Middle frontal gyrus (tissue), 1 donor: ENCODE data around the gene RAPGEF2.
"Not testable (repeated sequence)": the region's sequence is repeated elsewhere in the genome, so short reads cannot be mapped to it uniquely, and the experiment has no call there.

Source experiments
- DNase-seq: peaks from one replicate; pipeline ENCODE4 v3.0.0-alpha.2; 2015; ENCODE audit warnings: low spot score; ENCODE audit errors: extremely low spot score

The RAPGEF2 gene

DNA sequence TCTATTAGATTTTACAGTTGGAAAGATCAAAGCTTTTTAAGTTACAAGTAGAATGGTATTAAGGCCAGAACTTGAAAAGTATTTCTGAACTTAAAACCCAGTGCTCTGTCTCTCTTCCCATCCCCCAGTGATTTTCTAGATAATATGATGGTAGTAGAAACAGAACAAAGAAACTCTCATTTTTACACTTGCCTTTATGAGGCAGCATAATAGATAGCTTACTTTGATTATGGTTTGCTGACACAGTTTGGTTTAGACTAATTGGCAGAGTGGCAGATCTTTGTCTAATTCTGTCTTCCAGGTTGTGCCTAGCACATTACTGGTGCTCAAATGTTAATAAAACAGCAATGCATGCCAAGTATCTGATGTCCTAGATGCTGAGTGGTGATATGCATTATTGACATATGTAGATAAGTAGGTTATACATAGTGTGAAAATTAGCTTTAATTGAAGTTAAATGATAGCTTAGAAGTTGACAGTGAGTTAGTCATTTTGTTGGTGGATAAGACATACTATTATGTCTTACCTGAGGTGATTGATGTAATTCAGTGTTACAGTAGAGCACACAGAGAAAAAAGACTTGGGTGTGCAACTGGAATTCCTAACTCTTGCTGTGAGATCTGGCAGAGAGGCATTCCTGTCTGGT, 4.3 kb upstream of the RAPGEF2 start:
- DNase-seq = no peak

DNA sequence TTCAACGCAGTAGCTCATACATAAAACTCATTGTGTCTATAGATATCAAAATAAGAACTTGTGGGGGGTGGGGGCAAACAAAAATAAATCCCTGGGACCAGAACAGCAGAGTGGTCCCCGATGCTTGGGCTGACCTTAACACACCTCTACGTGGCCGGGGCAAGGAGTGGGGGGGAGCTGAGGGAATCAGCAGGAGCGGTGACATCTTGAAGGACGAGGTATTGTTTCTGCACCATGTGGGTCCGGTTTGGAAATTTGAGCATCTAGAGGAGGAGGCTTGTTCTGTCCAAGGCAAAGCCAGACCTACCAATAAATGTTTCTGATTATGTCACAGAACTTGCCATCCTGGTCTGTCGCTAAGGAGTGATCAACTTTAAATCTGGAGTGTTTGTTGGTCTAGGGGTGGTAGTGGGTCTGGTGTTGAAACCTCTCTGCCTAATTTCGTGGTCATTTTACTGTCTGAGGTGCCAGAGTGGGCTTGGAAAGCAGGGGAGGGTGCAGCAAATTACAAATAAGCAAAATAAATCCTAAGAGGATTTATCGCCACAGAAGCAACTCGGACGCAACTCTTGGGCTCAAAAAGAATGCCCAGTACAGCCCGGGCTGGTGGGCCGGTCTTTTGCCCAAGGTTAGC, 774 bp upstream of the RAPGEF2 start:
- no peak for DNase-seq

- DNase-seq = no peak
Measured at GRCh38 chr4:159103384-159103990, 608 bp downstream of the RAPGEF2 start.

DNA sequence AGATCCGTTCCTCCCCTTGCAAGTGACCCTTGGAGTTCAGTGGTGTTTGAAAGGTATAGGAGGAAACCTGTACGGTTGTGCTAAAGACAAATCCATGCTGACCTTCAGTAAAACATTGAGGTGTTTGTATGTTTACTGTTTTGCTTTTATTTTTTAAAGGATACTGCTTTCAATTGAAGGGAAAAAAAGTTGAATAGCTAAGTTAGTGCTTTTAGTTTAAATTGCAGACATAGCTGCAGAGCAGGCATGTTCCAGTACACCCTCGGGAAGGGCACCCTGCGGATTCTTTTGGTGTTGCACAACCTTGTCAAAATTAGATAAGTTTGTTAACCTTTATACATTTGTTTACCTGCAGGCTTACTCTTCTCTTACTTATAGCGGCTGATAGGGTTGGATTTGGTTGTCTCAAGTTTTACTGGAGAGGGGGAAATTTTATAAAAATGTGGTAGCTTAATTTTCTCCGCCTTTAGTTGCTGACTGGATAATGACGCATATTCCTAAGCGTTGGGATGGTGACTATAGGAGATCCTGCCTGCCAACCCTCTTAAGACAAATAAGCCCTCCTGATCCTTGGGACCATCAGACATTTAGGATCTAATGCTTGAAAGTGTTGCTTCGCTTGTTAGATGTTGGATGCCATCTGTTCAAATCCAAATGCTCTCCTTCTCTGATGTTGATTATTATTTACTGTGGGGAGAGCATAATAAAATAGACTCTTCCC, 2.0 kb downstream of the RAPGEF2 start:
- no peak for DNase-seq

GRCh38 chr4:159105761-159106243, 2.9 kb downstream of the RAPGEF2 start:
- DNase-seq = no peak

GRCh38 chr4:159106636-159107035, 3.8 kb downstream of the RAPGEF2 start:
- DNase-seq = no peak

- no peak for DNase-seq
Measured at GRCh38 chr4:159107203-159107925, 4.5 kb downstream of the RAPGEF2 start.

DNA sequence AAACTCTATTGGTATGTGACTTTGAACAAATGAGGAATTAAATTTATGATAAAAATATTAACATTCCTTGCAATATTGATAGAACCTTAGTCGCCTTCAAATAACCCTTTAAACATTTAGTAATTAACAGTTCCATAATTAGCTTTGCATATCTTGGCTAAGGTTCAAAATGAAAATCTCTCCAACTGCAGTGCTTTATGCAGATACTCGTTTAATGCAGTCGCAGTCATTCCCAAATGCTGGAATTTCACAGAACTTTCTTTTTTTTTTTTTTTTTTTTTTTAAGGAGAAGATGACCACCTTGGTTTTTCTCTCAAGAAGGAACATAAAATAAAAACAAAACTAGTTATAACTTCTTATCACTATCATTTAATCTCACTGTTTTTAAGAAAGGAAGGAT, 5.2 kb downstream of the RAPGEF2 start:
- no peak for DNase-seq

DNA sequence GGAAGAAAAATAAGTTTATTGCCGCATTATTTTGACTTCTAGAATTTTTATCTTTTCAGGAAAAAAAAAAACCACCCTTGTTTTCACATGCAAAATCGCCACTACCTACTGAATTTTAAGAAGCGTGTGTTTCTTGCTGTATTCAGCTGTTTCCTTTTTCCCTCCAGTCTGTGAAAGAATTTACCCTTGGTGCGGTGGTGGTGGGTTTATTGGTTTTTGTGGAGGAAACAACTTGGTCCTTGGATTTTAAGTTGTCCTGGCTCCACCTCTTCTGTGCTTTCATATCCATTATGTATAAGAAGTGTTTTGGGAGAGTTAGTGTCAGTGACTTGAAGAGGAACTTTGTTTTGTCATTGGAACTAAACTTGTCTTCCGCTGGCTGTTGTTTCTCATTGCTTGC, 8.1 kb downstream of the RAPGEF2 start:
- DNase-seq = no peak

DNA sequence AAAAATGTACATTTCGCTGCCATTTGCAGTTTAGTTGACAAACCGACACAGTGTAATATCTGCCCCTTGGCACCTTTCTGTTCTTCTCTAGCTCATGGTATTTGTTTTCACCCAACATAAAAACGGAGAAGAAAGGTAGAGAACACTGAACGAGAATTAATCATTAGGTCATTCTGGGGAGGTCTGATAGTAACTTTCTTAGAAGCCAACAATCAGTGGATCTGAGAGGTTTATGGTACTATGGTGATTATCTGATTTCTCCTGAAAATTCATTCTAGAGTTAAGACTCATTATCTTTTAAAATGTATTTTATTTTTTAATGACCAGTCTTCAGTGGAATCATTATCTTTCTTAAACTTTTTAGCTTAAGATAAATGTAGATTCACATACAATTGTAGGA, 8.5 kb downstream of the RAPGEF2 start:
- DNase-seq = no peak

DNA sequence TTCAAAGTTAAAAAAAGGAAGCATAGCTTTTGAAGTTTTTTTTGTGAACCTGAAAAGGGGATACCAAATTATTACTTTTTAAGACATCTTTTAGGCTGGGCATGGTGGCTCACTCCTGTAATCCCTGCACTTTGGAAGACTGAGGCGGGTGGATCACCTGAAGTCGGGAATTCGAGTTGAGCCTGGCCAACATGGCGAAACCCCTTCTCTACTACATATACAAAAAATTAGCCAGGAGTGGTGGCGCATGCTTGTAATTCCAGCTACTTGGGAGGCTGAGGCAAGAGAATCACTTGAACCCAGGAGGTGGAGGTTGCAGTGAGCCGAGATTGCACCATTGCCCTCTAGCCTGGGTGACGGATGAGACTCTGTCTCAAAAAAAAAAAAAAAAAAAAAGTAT, 10.5 kb downstream of the RAPGEF2 start:
- not testable (repeated sequence) for DNase-seq

DNA sequence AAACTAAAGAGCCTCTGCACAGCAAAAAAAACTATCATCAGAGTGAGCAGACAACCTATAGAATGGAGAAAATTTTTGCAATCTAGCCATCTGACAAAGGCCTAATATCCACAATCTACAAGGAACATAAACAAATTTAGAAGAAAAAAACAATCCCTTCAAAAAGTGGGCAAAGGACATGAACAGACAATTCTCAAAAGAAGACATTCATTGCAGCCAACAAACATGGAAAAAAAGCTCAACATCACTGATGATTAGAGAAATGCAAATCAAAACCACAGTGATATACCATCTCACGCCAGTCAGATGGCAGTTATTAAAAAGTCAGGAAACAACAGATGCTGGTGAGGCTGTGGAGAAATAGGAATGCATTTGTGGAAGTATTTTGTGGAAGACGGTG, 13.2 kb downstream of the RAPGEF2 start:
- not testable (repeated sequence) for DNase-seq

GRCh38 chr4:159116693-159117092, 13.8 kb downstream of the RAPGEF2 start:
- not testable (repeated sequence) for DNase-seq

DNA sequence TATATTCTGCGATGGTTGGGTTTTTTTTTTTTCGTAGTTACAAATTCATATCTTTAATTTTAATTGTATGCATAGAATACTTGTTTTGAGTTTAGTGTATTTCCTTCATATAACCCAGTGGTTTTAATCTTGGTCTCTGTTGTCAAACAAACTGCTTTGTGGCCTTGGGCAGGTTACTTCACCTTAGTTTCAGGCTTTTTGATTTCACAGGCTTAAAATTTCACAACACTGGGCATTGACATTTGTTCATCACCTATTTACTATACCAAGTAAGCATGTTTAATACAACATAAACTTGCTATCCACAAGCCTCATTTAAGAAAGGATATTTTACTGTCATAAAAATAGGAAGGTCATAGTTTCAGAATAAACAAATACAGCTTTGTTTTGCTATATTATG, 14.7 kb downstream of the RAPGEF2 start:
- DNase-seq = no peak

DNA sequence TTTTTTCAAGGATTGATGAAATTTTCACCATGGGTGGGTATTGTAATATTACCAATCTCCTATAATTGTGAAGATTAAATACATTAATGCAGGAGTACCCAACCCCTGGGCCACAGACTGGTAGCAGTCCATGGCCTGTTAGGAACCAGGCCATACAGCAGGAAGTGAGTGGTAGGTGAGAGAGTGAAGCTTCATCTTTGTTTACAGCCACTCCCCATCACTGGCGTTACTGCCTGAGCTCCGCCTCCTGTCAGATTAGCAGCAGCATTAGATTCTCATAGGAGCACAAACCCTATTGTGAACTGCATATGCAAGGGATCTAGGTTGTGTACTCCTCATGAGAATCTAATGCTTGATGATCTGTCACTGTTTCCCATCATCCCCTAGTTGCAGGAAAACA, 15.1 kb downstream of the RAPGEF2 start:
- DNase-seq = no peak

- DNase-seq = no peak
Measured at GRCh38 chr4:159121371-159121770, 18.5 kb downstream of the RAPGEF2 start.

GRCh38 chr4:159126716-159127115, 23.8 kb downstream of the RAPGEF2 start:
- DNase-seq = no peak

- no peak for DNase-seq
Measured at GRCh38 chr4:159127745-159128518, 25.1 kb downstream of the RAPGEF2 start.

DNA sequence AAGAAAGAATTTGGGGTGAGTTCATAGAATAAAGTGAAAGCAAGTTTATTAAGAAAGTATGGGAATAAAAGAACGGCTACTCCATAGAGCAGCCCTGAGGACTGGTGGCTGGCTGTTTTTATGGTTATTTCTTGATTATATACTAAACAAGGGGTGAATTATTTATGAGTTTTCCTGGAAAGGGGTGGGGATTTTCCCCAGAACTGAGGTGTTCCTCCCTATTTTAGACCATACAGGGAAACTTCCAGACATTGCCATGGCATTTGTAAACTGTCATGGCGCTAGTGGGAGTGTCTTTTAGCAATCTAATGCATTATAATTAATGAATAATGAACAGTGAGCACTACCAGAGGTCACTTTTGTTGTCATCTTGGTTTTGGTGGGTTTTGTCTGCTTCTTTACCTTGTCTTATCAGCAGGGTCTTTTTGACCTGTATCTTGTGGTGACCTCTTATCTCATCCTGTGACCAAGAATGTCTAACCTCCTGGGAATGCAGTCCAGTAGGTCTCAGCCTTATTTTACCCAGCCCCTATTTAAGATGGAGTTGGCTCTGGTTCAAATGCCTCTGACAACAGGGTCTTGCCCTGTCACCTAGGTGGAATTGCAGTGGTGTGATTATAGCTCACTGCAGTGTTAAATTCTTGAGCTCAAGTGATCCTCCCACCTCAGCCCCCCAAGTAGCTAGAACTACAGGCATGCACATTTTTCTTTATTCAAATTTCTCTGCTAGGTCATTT, 27.1 kb downstream of the RAPGEF2 start:
- DNase-seq = no peak

GRCh38 chr4:159131564-159131963, 28.7 kb downstream of the RAPGEF2 start:
- DNase-seq = no peak
